ENCODE results near the gene RANBP3.

RANBP3 gene

GRCh38 chr19:5921516-5922160 is 56.3 kb downstream of the RANBP3 start:
- no peak for DNase-seq

- DNase-seq, result no peak
These were observed 59.4 kb downstream of the RANBP3 start for GRCh38 chr19:5918463-5919079.

GRCh38 chr19:5917431-5918107 is 60.4 kb downstream of the RANBP3 start:
- DNase-seq, result no peak

DNA sequence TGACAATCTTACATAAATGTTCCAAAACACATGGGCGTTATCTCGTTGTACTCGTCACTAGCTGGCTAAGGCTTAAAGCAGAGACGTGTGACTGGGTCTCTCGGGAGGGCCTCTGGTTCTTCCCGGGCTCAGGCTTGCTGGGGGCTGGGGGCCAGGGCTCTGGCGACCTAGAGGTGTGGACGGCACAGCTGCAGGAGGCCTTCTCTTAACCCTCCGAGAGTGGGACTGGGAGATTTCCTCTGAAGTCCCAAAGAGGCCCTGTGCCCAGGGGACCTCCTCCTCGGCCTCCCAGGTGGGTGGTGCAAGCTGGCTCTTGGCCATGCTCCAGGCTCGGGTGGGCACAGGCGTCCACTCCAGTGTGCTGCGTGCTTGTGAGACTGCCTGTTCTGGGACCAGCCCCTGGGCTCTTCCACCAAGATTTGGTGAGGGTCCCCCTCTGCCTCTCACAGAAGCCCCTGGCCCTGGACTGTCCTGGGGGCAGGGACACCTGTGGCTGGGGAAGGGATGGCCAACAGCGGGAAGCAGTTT is 61.7 kb downstream of the RANBP3 start:
- DNase-seq, result no peak

DNA sequence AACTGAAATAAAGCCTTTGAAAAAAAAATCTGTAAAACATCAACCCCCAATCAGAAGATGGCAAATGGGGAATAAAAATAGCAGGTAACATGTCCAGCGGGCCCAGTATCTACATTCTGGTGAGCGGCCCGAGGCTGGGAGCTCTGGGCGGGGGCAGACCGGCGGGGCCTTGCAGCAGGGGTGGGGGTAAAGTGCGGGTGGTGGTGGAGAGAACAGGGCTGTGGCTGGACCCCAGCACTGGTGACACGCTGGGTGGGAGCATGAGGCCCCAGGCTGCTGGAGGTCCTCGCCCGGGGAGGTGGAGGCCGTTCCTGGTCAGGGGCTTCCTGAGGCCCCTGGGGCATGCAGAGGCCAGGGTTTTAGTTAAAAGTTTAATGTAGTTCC is 62.2 kb downstream of the RANBP3 start:
- DNase-seq, result no peak

DNA sequence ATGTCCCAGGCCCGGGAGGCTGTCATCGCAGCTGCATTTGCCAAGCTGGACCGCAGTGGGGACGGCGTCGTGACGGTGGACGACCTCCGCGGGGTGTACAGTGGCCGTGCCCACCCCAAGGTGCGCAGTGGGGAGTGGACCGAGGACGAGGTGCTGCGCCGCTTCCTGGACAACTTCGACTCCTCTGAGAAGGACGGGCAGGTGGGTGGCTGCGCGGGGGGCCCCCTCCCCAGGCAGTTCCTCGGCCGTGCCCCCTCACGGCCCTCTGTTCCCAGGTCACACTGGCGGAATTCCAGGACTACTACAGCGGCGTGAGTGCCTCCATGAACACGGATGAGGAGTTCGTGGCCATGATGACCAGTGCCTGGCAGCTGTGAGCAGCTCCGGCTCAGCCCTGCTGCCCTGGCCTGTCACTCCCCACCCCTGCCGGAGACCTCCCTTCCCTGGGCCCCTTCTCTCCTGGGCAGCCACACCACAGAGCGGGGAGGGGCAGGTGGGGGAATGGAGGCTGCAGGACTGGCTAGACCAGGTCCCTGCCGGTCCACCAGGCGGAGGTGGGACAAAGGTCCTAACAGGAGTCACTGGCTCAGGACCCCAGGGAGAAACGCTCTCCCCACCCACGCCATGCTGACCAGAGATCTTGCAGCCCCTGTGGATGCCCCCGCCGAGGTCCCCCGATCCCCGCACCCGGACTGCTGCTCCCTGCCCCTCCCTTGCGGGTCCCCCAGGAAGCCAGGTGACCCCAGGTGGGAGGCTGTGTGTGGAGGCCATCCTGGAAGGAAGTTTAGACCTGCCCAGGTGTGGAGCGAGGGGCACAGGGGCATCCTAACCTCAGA is 62.8 kb downstream of the RANBP3 start:
- no peak for DNase-seq

DNA sequence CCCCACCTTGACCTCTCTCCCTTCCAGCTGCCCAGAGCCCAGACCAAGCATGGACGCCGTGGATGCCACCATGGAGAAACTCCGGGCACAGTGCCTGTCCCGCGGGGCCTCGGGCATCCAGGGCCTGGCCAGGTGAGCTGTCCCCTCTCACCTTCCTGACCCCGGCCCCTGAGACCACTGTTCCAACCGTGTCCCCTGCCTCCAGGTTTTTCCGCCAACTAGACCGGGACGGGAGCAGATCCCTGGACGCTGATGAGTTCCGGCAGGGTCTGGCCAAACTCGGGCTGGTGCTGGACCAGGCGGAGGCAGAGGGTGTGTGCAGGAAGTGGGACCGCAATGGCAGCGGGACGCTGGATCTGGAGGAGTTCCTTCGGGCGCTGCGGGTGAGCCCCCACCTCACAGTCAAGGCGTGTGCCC is 63.6 kb downstream of the RANBP3 start:
- no peak for DNase-seq

DNA sequence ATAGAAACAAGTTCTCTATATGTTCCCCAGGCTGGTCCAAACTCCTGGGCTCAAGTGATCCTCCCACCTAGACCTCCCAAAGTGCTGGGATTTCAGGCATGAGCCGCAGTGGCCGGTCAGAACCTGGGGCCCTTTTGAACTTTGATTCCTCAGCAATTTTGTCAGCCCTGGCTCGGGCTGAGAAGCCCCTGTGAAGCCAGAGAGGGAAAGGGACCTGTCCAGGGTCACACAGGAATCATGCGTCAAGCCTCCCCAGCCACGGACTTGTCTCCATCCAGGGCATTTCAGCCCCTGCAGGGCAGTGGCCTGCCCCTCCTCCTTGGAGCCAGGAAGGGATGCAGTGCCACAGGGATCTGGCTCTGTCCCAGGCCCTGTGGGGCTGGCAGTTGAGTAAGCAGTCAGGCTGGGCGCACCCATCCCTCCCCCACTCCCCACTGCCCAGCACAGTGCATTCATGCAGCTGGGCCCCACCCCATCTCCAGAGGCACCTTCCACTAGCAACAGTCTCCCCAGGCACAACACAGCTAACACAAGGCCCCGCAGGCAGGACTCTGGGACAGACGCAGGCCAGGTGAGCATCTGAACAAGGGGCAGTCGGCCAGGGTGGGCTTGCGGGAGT is 64.1 kb downstream of the RANBP3 start, which contains the start of gene CAPS:
CAPS (plus strand) TSS at position 516 of the 619 bp plus-strand sequence. CDS start 153 bp downstream, outside the sequence.
- no peak for DNase-seq

DNA sequence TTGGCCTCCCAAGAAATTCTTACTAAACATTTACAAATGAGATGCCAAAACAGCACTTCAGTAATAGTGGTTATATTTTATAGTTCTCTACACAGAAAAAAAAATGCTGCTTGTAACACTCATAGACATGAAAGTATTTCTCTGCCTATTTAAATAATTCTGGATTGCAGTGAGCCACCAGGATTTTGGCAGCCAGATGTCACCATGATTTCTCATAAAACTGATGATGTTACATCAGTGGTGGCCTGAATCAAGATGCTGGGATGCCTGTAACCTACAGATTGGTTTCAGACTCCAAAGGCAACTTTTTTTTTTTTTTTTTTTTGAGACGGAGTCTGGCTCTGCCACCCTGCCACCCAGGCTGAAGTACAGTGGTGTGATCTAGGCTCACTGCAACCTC is 66.6 kb downstream of the RANBP3 start:
- no peak for DNase-seq

- DNase-seq, result no peak
These were observed 67.4 kb downstream of the RANBP3 start for GRCh38 chr19:5910638-5910907.

GRCh38 chr19:5908773-5909442 is 69.0 kb downstream of the RANBP3 start:
- DNase-seq, result no peak

DNA sequence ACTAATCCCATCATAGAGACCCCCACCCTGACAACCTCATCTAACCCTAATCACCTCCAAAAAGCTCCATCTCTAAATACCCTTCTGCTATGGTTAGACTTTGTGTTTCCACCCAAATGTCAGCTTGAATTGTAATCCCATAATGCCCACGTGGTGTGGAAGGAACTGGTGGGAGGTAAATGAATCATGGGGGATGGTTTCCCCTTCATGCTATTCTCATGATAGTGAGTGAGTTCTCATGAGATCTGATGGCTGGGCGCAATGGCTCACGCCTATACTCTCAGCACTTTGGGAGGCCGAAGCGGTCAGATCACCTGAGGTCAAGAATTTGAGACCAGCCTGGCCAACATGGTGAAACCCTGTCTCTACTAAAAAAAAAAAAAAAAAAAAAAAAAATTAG is 70.7 kb downstream of the RANBP3 start:
- DNase-seq, result no peak

DNA sequence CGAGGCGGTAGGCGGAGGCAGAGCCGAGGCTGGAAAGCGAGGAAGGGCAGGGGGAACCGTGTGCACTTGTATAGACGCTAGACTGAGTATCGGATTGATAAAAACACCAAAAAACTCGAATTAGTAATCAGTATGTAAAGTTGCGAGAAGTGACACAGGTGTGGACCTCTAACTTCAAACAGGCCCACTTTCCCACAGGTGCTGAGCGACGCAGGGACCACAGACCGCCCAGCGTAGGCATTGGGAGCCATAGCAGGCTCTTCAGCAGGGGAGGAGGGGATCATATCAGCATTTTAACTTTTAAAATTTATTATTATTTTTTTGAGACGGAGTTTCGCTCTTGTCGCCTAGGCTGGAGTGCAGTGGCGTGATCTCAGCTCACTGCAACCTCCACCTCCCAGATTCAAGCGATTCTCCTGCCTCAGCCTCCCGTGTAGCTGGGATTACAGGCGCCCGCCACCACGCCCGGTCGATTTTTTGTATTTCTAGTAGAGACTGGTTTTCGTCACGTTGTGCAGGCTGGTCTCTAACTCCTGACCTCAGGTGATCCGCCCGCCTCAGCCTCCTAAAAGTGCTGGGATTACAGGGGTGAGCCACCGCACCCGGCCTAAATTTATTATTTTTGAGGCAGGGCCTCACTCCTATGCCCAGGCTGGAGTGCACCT is 72.7 kb downstream of the RANBP3 start:
- DNase-seq, result no peak

DNA sequence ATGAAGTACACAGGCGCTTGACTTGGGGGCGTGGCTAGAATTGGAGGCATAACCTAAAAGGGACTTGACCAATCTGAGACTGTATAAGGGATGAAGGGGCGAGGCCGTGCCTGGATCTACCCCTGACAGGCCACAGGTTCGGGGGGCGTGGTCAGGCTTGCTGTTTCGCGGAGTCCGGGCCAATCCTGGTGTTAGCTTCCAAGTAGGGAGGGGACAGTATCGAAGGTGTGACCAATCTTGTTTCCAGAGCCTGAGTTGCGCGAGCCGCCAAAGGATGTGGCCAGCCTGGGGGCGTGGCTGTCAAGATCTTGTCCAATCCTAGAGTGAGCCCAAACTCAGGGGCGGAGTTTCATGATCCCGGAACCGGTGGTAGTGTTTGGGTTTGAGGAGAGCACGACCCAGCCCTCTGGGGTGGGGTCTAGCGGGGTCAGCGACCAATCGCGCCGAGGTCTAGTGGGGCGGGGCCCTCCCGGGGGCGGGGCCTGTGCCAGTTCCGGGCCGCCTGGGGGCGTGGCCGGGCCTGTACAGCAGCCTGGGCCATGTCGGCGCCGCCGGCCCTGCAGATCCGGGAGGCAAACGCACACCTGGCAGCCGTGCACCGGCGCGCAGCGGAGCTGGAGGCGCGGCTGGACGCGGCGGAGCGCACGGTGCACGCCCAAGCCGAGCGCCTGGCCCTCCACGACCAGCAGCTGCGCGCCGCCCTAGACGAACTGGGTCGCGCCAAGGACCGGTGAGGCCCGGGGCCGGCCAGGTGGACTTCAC is 73.4 kb downstream of the RANBP3 start, which contains the start of gene VMAC:
VMAC (plus strand) TSS at position 521 of the 762 bp plus-strand sequence; CDS start at position 540, 19 bp downstream.
- peak; percentile 100 for DNase-seq

- DNase-seq, result peak; percentile 100
These were observed 74.2 kb downstream of the RANBP3 start, which contains the start of gene NDUFA11 for GRCh38 chr19:5903624-5904351. TSS of gene NDUFA11 (minus strand) at chr19:5903790. CDS start at chr19:5903708, 82 bp downstream.

- no peak for DNase-seq
These were observed 74.8 kb downstream of the RANBP3 start for GRCh38 chr19:5903056-5903623.

- DNase-seq, result no peak
These were observed 77.0 kb downstream of the RANBP3 start for GRCh38 chr19:5900976-5901375.

- DNase-seq, result no peak
These were observed 78.0 kb downstream of the RANBP3 start for GRCh38 chr19:5899728-5900526.

Measured in NK-92 treated with Interleukin-12 subunit alpha and Interleukin-12 subunit beta, amount 100 ng/mL, for 24 hours (cell line).